ENCODE results near the gene CLMN.

Gene CLMN, protein sequence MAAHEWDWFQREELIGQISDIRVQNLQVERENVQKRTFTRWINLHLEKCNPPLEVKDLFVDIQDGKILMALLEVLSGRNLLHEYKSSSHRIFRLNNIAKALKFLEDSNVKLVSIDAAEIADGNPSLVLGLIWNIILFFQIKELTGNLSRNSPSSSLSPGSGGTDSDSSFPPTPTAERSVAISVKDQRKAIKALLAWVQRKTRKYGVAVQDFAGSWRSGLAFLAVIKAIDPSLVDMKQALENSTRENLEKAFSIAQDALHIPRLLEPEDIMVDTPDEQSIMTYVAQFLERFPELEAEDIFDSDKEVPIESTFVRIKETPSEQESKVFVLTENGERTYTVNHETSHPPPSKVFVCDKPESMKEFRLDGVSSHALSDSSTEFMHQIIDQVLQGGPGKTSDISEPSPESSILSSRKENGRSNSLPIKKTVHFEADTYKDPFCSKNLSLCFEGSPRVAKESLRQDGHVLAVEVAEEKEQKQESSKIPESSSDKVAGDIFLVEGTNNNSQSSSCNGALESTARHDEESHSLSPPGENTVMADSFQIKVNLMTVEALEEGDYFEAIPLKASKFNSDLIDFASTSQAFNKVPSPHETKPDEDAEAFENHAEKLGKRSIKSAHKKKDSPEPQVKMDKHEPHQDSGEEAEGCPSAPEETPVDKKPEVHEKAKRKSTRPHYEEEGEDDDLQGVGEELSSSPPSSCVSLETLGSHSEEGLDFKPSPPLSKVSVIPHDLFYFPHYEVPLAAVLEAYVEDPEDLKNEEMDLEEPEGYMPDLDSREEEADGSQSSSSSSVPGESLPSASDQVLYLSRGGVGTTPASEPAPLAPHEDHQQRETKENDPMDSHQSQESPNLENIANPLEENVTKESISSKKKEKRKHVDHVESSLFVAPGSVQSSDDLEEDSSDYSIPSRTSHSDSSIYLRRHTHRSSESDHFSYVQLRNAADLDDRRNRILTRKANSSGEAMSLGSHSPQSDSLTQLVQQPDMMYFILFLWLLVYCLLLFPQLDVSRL

DNA sequence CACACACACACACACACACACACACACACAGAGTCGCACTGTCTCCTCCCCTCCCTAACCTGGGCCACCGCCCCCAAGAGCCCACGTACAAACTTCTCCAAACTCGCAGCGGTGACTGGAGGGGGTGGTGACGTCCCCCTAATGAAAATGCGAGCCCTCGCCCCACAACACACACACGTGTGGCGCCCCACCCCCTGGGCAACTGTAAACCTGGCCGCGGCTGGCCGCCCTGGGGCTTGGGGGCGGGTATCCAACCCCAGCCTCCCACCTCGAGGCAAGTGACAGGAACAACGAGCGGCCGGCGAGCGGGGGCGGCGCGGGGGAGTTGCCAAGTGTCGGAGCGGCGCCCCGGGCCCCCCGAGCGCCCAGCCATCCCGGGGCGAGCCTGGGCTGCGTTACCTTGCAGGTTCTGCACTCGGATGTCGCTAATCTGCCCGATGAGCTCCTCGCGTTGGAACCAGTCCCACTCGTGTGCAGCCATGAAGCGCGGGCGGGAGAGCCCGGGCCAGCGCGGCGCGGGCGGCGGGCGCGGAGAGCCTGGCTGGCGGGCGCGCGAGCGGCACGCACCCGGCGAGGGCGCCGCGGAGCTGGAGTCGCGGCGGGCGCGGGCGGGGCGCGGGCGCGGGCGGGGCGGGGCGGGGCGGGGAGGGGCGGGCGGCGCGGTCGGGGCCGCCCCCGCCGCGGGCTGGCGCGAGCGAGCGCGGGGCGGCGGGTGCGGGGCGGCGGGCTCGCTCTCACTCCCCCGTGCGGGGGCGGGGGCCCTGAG lies at the start of gene CLMN:
Gene CLMN, minus strand, starts transcription at position 597 of the 766 bp plus-strand sequence. Its CDS starts 116 bp downstream, at position 481.
- DNase-seq (ENCODE audit: low read depth in 2 of 2), result peak in 1 of 2 donors; percentile 5

DNA sequence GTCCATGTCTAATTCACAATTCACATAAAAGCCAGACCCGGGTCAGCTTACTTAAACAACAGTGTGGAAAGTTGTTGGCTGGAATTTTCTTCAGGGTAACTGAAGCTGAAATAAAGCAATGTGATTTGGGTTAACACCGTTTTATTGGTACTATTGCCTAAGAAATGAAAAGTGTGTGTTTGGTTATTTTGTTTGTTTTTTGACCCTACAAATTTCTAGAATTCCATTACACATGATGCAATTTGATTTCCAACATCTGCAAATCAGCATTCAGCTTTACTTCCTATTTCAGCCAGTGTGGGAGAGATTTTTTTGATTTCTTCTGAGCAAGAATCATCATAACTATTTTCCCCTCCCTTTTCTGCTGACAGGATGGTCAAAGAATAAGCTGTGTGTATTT lies 45.7 kb upstream of the CLMN start:
- DNase-seq (ENCODE audit: low read depth in 2 of 2), result no peak

DNA sequence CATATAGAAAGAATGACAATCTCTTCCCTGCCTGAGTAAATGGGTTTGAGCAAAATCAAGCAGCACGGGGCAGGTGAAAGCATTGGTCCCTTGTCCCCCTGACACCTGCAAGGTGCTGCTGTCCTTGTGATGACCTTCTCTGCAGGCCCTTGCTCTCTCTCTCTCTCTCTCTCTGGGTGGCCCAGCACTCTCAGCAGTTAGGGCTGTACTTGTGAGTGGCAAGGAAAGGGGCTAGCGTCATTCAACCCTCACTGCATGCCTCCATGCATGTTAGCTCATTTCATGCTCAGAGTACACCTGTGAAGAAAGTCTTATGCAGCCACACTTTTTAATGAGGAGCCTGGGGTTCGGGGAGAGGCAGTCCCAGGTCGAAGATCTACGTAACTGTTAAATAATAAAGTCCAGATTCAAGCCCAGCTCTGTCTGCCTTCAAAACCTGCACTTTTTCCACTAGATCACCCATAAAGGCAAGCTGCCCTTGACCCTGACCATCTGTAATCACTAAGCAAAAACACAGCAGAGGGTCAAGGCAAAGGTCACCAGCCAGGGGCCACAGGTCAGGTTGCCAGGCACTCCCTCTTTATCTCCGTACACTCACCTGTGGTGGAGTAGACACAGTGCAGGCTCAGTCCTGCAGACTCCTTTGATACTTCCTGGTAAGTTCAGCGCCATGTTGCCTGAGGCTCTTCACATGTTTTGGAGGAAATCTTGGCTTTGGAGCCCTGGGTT lies 44.9 kb upstream of the CLMN start:
- DNase-seq (ENCODE audit: low read depth in 2 of 2), result no peak

DNA sequence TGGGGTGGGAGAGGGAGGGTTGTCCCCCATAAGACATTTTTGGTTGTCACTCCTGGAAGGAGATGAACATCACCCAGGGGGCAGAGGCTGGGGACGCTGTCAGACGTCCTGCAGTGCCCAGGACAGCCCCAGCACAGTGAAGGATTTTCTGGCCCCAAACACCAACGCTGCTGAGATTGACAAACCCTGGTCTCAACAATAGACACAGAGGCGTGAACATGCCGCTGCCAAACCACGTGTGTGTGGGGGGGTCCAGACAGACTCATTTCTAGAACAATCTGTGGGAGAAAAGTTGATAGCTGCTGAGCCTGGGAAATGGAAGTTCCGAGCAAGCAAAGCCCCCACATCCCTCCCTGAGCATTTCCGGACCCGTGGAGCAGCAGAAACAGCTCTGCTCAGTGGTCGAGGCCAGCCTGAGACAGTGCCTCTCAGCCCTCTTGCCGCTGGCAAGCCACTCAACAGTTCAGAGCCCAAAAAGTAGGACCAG lies 43.8 kb upstream of the CLMN start:
- no peak for DNase-seq (ENCODE audit: low read depth in 2 of 2)

DNA sequence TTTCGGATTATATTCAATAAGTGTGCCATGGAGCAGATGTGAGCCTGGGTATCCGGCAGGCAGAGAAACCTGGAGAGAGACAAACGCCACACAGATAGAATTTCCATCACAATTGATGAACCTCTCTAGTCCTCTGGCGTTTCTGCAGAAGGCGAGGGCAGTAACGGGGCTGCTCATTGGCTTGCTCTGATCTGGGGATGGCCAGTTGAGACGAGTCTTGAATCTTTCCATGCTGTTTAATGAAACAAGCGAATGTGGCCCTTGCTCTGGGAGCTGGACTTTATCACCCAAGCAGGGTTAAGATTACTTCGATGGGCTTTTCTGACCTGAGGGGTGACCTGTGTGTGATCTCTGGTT lies 42.4 kb upstream of the CLMN start:
- DNase-seq (ENCODE audit: low read depth in 2 of 2), result no peak

DNA sequence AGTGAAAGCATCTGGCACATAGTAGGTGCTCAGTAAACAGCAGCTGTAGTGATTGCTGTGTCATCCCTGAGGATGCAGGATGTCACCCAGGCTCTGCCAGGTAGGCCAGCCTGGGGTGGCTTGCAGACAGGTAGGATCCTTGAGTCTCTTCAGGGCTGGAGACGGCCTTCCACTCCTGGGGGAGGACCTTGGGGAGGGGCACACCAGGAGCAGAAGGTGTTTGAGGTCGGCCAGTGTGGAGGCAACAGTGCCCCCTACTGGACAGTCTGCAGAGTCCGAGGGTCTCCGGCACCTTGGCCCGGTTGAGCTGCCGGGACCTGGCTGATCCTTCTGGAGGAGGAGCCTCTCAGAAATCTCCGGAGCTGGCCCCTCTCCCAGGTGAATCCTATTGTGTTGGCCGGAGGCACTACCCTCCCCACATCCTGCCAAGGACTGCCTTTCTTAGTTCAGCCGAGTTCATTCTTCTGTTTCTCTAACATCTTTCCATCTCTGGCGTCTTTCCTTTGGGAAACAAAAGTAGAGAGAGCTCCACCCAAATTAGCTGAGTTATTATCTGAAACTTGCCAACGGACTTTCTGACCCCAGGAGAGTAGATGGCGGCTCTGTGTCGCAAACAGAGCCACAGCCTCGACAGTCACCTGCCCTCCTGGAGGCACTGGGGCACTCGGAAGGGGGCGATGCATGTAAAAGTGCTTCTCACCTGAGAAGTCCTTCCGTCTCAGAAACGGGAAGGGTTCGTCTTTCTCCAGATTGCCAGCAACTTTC lies 41.8 kb upstream of the CLMN start:
- peak; percentile 22 to 28 for DNase-seq (ENCODE audit: low read depth in 2 of 2)

DNA sequence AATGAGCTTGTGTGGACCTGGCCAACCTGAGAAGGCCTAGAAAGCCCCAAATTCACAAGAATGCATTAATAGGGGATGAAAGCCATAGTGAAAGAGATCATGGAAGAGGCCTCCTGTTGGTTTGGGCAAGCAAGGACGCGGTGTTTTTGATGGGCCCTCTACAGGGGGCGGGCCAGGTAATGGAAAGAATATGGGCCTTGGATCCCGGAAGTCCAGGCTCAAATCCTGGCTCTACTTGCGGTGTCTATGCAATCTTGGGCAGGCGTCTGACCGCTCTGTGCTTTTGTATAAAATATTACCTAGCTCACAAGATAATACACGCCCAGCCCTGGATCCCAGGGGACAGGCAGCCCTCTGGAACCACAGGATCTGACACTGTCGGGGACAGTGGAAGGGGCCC lies 41.1 kb upstream of the CLMN start:
- DNase-seq (ENCODE audit: low read depth in 2 of 2), result no peak

DNA sequence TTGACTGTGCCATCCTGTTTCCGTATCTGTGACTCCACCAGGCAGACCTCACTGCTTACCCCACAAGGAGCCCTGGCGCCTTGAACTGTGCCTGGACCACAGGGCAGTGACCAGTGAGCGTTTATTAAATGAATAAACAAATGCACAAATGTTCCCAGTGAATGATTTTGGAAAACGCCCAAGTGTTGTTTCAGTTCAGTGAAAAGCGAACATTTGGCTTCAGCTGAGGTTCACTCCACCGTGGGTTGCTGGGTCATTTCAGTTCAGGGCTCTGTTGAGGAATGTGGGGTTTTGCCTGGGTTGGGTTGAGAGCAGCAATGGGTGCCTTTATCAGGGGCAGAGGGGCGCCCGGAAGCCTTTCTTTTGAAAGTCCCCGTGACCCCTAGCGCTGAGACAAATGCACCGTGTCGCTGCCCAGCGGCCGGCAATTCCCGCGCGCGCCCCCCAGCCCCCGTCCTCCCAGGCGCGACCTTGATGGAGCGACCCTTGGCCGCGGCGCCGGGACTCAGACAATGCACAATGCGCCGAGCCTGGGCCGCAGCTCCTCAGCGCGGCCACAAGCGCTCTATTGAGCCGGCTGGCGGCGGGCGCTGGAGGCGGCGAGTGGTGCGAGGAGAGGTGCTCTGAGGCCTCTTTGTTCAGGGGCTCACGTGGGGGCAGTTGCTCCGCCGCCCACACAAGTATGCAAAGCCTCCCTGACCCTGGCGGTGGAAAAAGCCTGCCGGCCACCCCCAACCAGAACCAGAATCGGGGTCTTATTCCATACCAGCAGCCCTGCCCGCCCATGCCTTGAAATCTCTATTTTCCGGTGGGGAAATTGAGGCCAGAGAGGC lies 40.5 kb upstream of the CLMN start:
- no peak for DNase-seq (ENCODE audit: low read depth in 2 of 2)

DNA sequence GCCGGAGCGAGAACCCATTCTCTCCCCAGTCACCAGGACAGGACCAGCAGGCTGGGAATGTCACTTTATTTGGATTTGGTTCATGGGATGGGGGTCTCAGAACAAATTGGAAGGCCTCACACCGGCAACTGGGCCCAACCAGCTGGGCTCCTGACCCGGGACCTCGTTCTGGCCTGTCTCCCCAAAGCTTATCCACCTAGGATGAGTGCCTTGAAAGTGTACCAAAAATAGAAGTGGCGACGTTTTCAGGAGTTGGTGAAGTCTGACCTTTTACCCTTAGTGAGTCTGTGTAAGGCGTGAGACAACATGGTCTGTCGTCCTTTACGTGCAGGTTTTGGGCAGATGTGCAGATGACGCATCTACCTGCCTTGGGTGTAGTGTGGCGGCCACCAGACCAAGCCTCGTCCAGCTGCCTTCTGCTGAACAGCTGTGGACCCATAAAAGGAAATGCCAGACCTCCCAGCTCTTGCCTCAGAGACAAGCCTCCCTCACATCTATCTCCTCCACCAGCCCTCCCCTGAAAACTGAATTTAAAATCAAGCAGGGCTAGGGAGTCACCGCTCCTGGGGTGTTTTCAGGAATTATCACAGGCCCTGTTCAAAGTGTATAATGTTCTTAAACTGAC lies 36.6 kb upstream of the CLMN start:
- no peak for DNase-seq (ENCODE audit: low read depth in 2 of 2)

DNA sequence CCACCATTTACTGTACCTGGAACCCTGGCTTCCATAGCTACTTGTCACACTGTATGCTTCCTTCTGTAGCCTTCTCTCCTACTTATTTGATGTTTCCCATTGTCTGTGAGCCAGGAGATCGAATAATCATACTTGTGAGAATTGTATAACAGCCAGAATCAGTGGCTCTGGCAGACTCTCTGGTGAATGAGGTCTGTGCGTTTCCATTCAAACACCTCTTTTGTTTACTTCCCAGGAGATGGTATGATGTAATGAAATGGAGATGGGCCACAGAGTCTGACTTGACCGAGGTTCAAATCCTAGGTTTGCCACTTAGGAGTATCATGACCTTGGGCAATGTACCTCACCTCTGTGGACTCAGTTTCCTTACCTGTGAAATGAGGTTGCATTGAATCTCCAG lies 35.7 kb upstream of the CLMN start:
- no peak for DNase-seq (ENCODE audit: low read depth in 2 of 2)

DNA sequence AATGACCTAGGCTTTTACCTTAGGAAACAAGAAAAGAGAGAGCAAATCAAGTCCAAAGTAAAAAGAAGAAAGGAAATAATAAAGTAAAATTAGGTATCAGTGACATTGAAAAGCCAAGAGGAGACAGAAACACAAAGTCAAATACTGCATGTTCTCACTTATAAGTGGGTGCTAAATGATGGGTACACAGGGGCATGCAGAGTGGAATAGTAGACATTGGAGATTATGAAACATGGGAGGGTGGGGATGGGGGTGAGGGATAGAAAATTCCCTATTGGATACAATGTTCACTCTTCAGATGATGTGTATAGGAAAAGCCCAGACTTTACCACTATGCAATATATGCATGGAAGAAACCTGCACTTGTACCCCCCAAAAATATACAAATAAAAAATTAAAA lies 35.1 kb upstream of the CLMN start:
- DNase-seq (ENCODE audit: low read depth in 2 of 2), result no peak

DNA sequence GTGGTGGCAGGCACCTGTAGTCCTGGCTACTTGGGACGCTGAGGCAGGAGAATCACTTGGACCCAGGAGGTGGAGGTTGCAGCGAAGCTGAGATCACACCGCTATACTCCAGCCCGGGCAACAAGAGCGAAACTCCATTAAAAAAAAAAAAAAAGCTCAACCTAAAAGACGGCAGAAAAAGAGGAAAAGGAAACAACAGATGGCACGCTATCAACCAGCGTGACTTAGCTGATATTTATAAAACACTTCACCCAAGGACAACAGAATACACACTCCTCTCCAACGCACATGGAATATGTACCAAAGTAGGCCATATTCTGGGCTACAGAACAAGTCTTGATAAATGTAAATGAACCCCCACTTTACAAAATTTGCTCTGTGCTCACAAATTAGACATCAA lies 34.0 kb upstream of the CLMN start:
- no peak for DNase-seq (ENCODE audit: low read depth in 2 of 2)

DNA sequence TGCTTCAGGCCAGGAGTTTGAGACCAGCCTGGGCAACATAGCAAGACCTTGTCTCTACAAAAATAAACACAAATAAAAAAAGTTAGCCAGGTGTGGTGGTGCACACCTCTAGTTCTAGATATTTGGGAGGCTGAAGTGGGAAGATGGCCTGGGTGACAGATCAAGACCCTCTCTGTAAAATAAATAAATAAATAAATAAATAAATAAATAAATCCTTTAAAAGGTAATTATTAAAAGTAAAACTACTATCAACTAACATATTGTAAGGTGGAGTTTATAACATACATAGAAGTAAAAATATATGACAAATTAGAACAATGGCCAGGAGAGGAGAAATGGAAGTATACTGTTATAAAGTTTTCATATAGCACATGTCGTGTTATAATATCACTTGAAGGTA lies 33.3 kb upstream of the CLMN start:
- no peak for DNase-seq (ENCODE audit: low read depth in 2 of 2)

DNA sequence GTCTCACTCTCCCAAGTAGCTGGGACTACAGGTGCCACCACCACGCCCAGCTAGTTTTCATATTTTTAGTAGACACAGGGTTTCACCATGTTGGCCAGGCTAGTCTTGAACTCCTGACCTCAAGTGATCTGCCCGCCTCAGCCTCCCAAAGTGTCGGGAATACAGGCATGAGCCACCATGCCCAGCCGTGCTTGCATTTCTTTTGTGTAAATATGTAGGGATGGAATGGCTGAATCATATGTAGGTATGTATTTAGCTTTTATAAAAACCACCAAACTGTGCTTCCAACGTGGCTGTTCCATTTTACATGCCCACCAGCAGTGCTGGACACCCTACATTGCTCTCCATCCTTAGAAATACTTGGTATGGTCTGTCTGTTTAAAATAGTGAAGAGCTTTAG lies 32.8 kb upstream of the CLMN start:
- no peak for DNase-seq (ENCODE audit: low read depth in 2 of 2)

DNA sequence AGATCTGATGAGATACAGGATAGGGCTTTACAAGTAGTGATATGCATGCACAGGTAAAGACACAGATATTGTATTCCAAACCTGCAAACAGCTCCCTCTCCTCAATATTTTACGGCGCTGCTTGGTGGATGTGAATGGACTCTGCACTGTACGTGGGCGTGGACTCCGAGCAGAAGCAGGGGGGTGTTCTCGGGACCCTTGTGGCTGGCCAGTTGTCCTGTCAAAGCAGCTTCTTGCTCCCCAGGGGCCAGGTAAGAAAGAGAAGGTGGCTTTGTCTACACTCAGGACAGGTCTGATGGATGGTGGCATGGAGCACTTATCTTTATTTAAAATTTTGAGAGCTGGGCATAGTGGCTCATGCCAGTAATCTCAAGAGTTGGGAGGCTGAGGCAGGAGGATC lies 29.5 kb upstream of the CLMN start:
- no peak for DNase-seq (ENCODE audit: low read depth in 2 of 2)

DNA sequence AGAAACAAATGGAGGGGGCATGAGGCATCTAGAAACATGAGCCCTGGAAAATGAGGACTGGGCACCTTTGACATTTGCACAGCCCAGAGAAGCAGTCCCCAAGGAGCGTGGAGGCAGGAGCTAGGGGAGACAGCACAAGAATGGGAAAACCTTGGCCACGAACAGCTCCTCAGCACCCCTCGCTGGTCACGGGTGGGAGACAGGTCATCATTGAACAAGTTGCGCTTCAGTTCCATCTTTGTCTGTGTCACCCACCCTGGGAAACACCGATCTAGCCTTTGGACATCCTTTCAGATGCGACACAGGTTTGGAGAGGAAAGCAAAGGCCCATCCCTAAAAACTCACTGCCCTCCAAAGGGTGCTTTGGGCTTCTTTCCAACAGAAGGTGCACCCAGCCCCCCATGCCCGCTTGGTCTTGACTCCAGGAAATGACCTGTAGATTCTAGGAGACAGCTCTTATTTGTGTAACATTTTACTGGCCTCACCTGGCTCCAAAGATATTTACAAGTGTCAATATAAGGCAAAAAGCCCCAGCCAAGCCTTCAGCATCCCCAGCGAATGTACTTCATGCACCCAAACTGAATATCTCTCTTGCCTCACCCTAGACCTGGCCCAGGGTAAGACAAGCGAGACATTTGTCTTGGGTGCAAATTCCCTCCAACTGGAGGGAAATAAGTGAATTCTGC lies 28.8 kb upstream of the CLMN start:
- DNase-seq (ENCODE audit: low read depth in 2 of 2), result no peak

DNA sequence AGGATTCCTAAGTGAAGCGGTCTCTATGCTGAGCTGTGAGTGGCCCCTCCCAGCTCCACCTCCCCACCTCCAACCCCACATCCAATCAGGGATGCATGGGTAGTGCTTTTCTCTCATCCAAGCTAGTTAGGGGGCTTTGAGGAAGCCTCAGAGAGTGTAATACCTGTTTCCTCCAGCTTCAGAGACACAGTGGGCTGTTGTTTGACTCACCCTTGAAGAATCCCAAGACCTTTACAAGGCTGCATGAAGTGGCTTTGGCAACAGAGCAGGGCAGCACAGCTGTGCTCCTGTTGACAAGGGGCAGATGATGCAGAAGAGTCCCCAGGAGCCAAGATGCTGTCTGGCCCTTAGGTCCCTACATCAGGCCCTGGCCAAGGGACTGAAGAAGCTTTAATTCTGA lies 27.1 kb upstream of the CLMN start:
- no peak for DNase-seq (ENCODE audit: low read depth in 2 of 2)

DNA sequence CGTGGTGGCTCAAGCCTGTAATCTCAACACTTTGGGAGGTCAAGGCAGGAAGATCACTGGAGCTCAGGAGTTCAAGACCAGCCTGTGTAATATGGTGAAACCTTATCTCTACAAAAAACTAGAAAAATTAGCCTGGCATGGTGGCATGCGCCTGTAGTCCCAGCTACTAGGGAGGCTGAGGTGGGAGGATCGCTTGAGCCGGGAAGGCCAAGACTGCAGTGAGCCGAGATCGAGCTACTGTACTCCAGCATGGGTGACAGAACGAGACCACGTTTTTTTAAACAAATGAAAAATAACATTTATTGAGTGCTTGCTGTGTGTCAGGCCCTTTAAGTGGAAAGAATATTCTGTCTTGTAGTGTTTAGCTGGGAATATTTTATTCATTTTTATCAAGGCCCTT lies 26.6 kb upstream of the CLMN start:
- DNase-seq (ENCODE audit: low read depth in 2 of 2), result no peak

DNA sequence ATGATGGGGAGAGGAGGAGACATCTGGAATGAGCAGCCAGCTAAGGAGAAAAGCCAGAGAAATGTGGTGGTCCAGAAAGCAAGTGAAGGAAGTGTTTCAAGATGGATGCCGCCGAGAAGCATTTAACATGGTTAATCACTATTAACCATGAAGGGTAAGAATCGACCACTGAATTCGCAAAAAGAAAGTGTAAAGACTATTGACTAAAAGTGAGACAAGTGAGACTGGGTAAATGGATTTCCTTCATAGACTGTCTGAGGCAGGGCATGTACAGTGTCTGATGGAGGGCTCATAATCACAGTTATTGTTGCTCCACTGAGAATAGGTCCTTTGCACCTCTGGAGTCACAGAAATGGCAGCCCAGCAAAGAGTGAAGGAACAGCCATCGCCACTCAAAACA lies 25.3 kb upstream of the CLMN start:
- DNase-seq (ENCODE audit: low read depth in 2 of 2), result no peak

Data from activated CD4-positive, alpha-beta T cell treated with anti-CD3 and anti-CD28 coated beads for 24 hours (primary cell).